HG02852 (cell line): ENCODE results near the gene HSD11B1.
"Not testable (repeated sequence)": the region's sequence is repeated elsewhere in the genome, so short reads cannot be mapped to it uniquely, and the experiment has no call there.

Experiments
- ATAC-seq: cut with Tn5 transposase; IDR thresholded peaks from one replicate; pipeline ENCODE4 v1.9.1; 2021; ENCODE audit warnings: mild to moderate bottlenecking, moderate library complexity; ENCODE audit not compliant: unreplicated experiment

Gene HSD11B1

GRCh38 chr1:209689477-209689876 is 15.2 kb upstream of the HSD11B1 start:
- ATAC-seq = no peak

- ATAC-seq = no peak
Measured at GRCh38 chr1:209691237-209691636, 13.4 kb upstream of the HSD11B1 start.

GRCh38 chr1:209692296-209692695 is 12.3 kb upstream of the HSD11B1 start:
- ATAC-seq = no peak

GRCh38 chr1:209692745-209693504 is 11.7 kb upstream of the HSD11B1 start:
- ATAC-seq = peak; percentile 61

- ATAC-seq = no peak
Measured at GRCh38 chr1:209696673-209697072, 8.0 kb upstream of the HSD11B1 start.

GRCh38 chr1:209697126-209697525 is 7.5 kb upstream of the HSD11B1 start:
- ATAC-seq = no peak

- ATAC-seq = not testable (repeated sequence)
Measured at GRCh38 chr1:209700686-209701085, 4.0 kb upstream of the HSD11B1 start.

GRCh38 chr1:209702832-209703231 is 1.8 kb upstream of the HSD11B1 start:
- ATAC-seq = no peak

GRCh38 chr1:209703834-209704504 is 677 bp upstream of the HSD11B1 start:
- ATAC-seq = peak; percentile 66

- ATAC-seq = no peak
Measured at GRCh38 chr1:209705033-209705598, 470 bp downstream of the HSD11B1 start.

- ATAC-seq = no peak
Measured at GRCh38 chr1:209706622-209707021, 2.0 kb downstream of the HSD11B1 start.

GRCh38 chr1:209707308-209707707 is 2.7 kb downstream of the HSD11B1 start:
- no peak for ATAC-seq

GRCh38 chr1:209708297-209708696 is 3.7 kb downstream of the HSD11B1 start:
- no peak for ATAC-seq

GRCh38 chr1:209710093-209710492 is 5.4 kb downstream of the HSD11B1 start:
- peak; percentile 68 for ATAC-seq

GRCh38 chr1:209710847-209711246 is 6.2 kb downstream of the HSD11B1 start:
- ATAC-seq = no peak

- no peak for ATAC-seq
Measured at GRCh38 chr1:209714338-209714737, 9.7 kb downstream of the HSD11B1 start.

- no peak for ATAC-seq
Measured at GRCh38 chr1:209715314-209715713, 10.7 kb downstream of the HSD11B1 start.

- no peak for ATAC-seq
Measured at GRCh38 chr1:209717818-209718217, 13.2 kb downstream of the HSD11B1 start.

GRCh38 chr1:209720326-209720725 is 15.7 kb downstream of the HSD11B1 start:
- no peak for ATAC-seq

- no peak for ATAC-seq
Measured at GRCh38 chr1:209720826-209721225, 16.2 kb downstream of the HSD11B1 start.

GRCh38 chr1:209721323-209721722 is 16.7 kb downstream of the HSD11B1 start:
- no peak for ATAC-seq

GRCh38 chr1:209723265-209723664 is 18.6 kb downstream of the HSD11B1 start:
- no peak for ATAC-seq
